ENCODE data around the gene SLC24A4. TPM values are rescaled to one million over a fixed set of nuclear protein-coding genes. Genes with fewer than 3 reads are reported as not detected.

Gene SLC24A4
- polyA plus RNA-seq, 1 donor (not counting 4 experiments of a cell fraction or from before 2014, with no cell fraction given) = 0.10 TPM

GRCh38 chr14:92287987-92288386 is 35.0 kb upstream of the SLC24A4 start:
- no peak overlapping the region for H2AFZ ChIP-seq (ENCODE audit: control insufficient read depth, low read length)
- H3K27ac ChIP-seq (ENCODE audit: control insufficient read depth, insufficient read depth, low read length) = no peak overlapping the region
- no peak for DNase-seq (ENCODE audit: low read depth, low spot score)
- no peaks in the 10 kb centered on the region for H3K9me3 ChIP-seq (ENCODE audit: control insufficient read depth, low read depth, low read length)
- dilution Hi-C loops (cut with MboI; ENCODE audit: extremely low pct_ligation_motif_present, low sequenced_read_pairs) = no loop called here
- H3K4me1 ChIP-seq (ENCODE audit: control insufficient read depth, extremely low read depth, insufficient read depth, low read length) = no peaks in the 10 kb centered on the region
- H3K9ac ChIP-seq (ENCODE audit: control insufficient read depth, extremely low read depth, insufficient read depth, low read length) = no peak overlapping the region
- peaks cover 5% of the 10 kb centered on the region for H3K27me3 ChIP-seq (ENCODE audit: control insufficient read depth, extremely low read depth, insufficient read depth, low read length)
- TF ChIP-seq CTCF (optimal IDR thresholded peaks at IDR 0.05 in 1 of 3, IDR thresholded peaks at IDR 0.05 in 1 of 3, conservative IDR thresholded peaks at IDR 0.05 in 1 of 3; ENCODE audit: extremely low read depth in 1 of 3, insufficient read depth in 2 of 3, low read length in 3 of 3) (no peak), EZH2 (IDR thresholded peaks at IDR 0.05; ENCODE audit: low read length) (no peak)
- H4K20me1 ChIP-seq (ENCODE audit: control insufficient read depth, extremely low read depth, insufficient read depth, low read length) = no peaks in the 10 kb centered on the region
- no peaks in the 10 kb centered on the region for H3K79me2 ChIP-seq (ENCODE audit: control insufficient read depth, insufficient read depth, low read length)
- no peaks in the 10 kb centered on the region for H3K36me3 ChIP-seq (ENCODE audit: control insufficient read depth in 2 of 2, extremely low read depth in 1 of 2, insufficient read depth in 2 of 2, low read length in 2 of 2)
- no peak for FAIRE-seq
- no peaks in the 10 kb centered on the region for H3K9me1 ChIP-seq (ENCODE audit: control insufficient read depth, extremely low read depth, insufficient read depth, low read length)
- no peak overlapping the region for H3K4me3 ChIP-seq (ENCODE audit: control insufficient read depth in 2 of 3, extremely low read depth in 1 of 3, insufficient read depth in 2 of 3, low read depth in 1 of 3, low read length in 3 of 3)
- no peak overlapping the region for H3K4me2 ChIP-seq (ENCODE audit: control insufficient read depth, extremely low read depth, insufficient read depth, low read depth, low read length)

- H3K4me1 ChIP-seq (ENCODE audit: control insufficient read depth, extremely low read depth, insufficient read depth, low read length) = no peaks in the 10 kb centered on the region
- H3K9me3 ChIP-seq (ENCODE audit: control insufficient read depth, low read depth, low read length) = no peaks in the 10 kb centered on the region
- H3K9ac ChIP-seq (ENCODE audit: control insufficient read depth, extremely low read depth, insufficient read depth, low read length) = no peak overlapping the region
- H4K20me1 ChIP-seq (ENCODE audit: control insufficient read depth, extremely low read depth, insufficient read depth, low read length) = no peaks in the 10 kb centered on the region
- H3K27ac ChIP-seq (ENCODE audit: control insufficient read depth, insufficient read depth, low read length) = no peak overlapping the region
- no peak overlapping the region for H3K4me3 ChIP-seq (ENCODE audit: control insufficient read depth in 2 of 3, extremely low read depth in 1 of 3, insufficient read depth in 2 of 3, low read depth in 1 of 3, low read length in 3 of 3)
- FAIRE-seq (no peak), DNase-seq (ENCODE audit: low read depth, low spot score) (no peak)
- dilution Hi-C loops (cut with MboI; ENCODE audit: extremely low pct_ligation_motif_present, low sequenced_read_pairs) = no loop called here
- H3K27me3 ChIP-seq (ENCODE audit: control insufficient read depth, extremely low read depth, insufficient read depth, low read length) = peaks cover 5% of the 10 kb centered on the region
- H3K4me2 ChIP-seq (ENCODE audit: control insufficient read depth, extremely low read depth, insufficient read depth, low read depth, low read length) = no peak overlapping the region
- H3K9me1 ChIP-seq (ENCODE audit: control insufficient read depth, extremely low read depth, insufficient read depth, low read length) = no peaks in the 10 kb centered on the region
- no peak overlapping the region for H2AFZ ChIP-seq (ENCODE audit: control insufficient read depth, low read length)
- no peak for TF ChIP-seq EZH2 (IDR thresholded peaks at IDR 0.05; ENCODE audit: low read length)
- no peak for TF ChIP-seq CTCF (optimal IDR thresholded peaks at IDR 0.05 in 1 of 3, IDR thresholded peaks at IDR 0.05 in 1 of 3, conservative IDR thresholded peaks at IDR 0.05 in 1 of 3; ENCODE audit: extremely low read depth in 1 of 3, insufficient read depth in 2 of 3, low read length in 3 of 3)
- H3K36me3 ChIP-seq (ENCODE audit: control insufficient read depth in 2 of 2, extremely low read depth in 1 of 2, insufficient read depth in 2 of 2, low read length in 2 of 2) = no peaks in the 10 kb centered on the region
- no peaks in the 10 kb centered on the region for H3K79me2 ChIP-seq (ENCODE audit: control insufficient read depth, insufficient read depth, low read length)
Observed at GRCh38 chr14:92288994-92289660, 33.8 kb upstream of the SLC24A4 start.
